Measurements from ENCODE around the gene AHDC1.

AHDC1 gene

GRCh38 chr1:27568300-27569087, 35.5 kb downstream of the AHDC1 start (continued):
- peak; percentile 97 for TF ChIP-seq ZBTB8A (tag by site-specific recombination; IDR thresholded peaks at IDR 0.05)
- peak; percentile 95 for TF ChIP-seq KLF1 (tag by site-specific recombination; IDR thresholded peaks at IDR 0.05)
- no peak for TF ChIP-seq BCL11A (tag by site-specific recombination; IDR thresholded peaks at IDR 0.05; ENCODE audit: low read depth)
- TF ChIP-seq PRDM10 (tag by site-specific recombination; IDR thresholded peaks at IDR 0.05), result peak; percentile 81
- TF ChIP-seq ZBTB49 (tag by site-specific recombination; IDR thresholded peaks at IDR 0.05; ENCODE audit: low read depth), result no peak
- TF ChIP-seq ZBTB17 (tag by site-specific recombination; IDR thresholded peaks at IDR 0.05), result peak; percentile 41; the same call in 1 of the 2 replicates
- TF ChIP-seq ZBTB26 (tag by site-specific recombination; optimal IDR thresholded peaks at IDR 0.05), result peak; percentile 85
- TF ChIP-seq ZNF394 (tag by site-specific recombination; IDR thresholded peaks at IDR 0.05; ENCODE audit: borderline replicate concordance), result no peak
- TF ChIP-seq ZNF561 (tag by site-specific recombination; IDR thresholded peaks at IDR 0.05; ENCODE audit: borderline replicate concordance), result no peak
- no peak for TF ChIP-seq ZNF114 (tag by site-specific recombination; IDR thresholded peaks at IDR 0.05)
- peak; percentile 93 for TF ChIP-seq SP2 (tag by site-specific recombination; IDR thresholded peaks at IDR 0.05)
- no peak; the same call in 1 of the 2 replicates for TF ChIP-seq SP7 (tag by site-specific recombination; IDR thresholded peaks at IDR 0.05)
- TF ChIP-seq CTCF (tag by site-specific recombination; IDR thresholded peaks at IDR 0.05), result peak; percentile 86
- TF ChIP-seq YY1 (tag by site-specific recombination; IDR thresholded peaks at IDR 0.05), result no peak
- peak; percentile 89 for TF ChIP-seq ZIC2 (tag by site-specific recombination; IDR thresholded peaks at IDR 0.05)
- TF ChIP-seq ZBTB1 (tag by site-specific recombination; IDR thresholded peaks at IDR 0.05), result no peak
- no peak for TF ChIP-seq ZNF157 (tag by site-specific recombination; IDR thresholded peaks at IDR 0.05)
- no peak for TF ChIP-seq ZNF544 (tag by site-specific recombination; IDR thresholded peaks at IDR 0.05)
- no peak for TF ChIP-seq ZBTB20 (tag by site-specific recombination; IDR thresholded peaks at IDR 0.05)
- peak; percentile 75; the same call in 1 of the 2 replicates for TF ChIP-seq HIC1 (tag by site-specific recombination; IDR thresholded peaks at IDR 0.05)
- TF ChIP-seq OSR2 (tag by site-specific recombination; IDR thresholded peaks at IDR 0.05), result peak; percentile 39; the same call in 1 of the 2 replicates
- TF ChIP-seq IKZF3 (tag by site-specific recombination; IDR thresholded peaks at IDR 0.05), result peak; percentile 84
- TF ChIP-seq ZNF211 (tag by site-specific recombination; IDR thresholded peaks at IDR 0.05; ENCODE audit: low read depth), result no peak
- no peak for TF ChIP-seq ZNF558 (tag by site-specific recombination; IDR thresholded peaks at IDR 0.05)
